GM21390 (cell line): ENCODE measurements around the gene COL13A1.

Source experiments
- ATAC-seq: cut with Tn5 transposase; IDR thresholded peaks from one replicate; pipeline ENCODE4 v1.9.1; 2021; ENCODE audit not compliant: unreplicated experiment

The COL13A1 gene

GRCh38 chr10:69902835-69903535 lies 101.3 kb downstream of the COL13A1 start:
- no peak for ATAC-seq

- ATAC-seq, result no peak
Measured at GRCh38 chr10:69904533-69904932, 102.8 kb downstream of the COL13A1 start.

- no peak for ATAC-seq
Measured at GRCh38 chr10:69906425-69906824, 104.7 kb downstream of the COL13A1 start.

GRCh38 chr10:69907517-69907916 lies 105.8 kb downstream of the COL13A1 start:
- no peak for ATAC-seq

- ATAC-seq, result no peak
Measured at GRCh38 chr10:69908124-69908523, 106.4 kb downstream of the COL13A1 start.

GRCh38 chr10:69910561-69910960 lies 108.9 kb downstream of the COL13A1 start:
- no peak for ATAC-seq

GRCh38 chr10:69911613-69912528 lies 110.2 kb downstream of the COL13A1 start:
- no peak for ATAC-seq

GRCh38 chr10:69912589-69912988 lies 110.9 kb downstream of the COL13A1 start:
- no peak for ATAC-seq

GRCh38 chr10:69913606-69914382 lies 112.1 kb downstream of the COL13A1 start:
- no peak for ATAC-seq

- ATAC-seq, result no peak
Measured at GRCh38 chr10:69914398-69915214, 112.9 kb downstream of the COL13A1 start.

GRCh38 chr10:69915215-69915560 lies 113.5 kb downstream of the COL13A1 start:
- no peak for ATAC-seq

- no peak for ATAC-seq
Measured at GRCh38 chr10:69916118-69916517, 114.4 kb downstream of the COL13A1 start.

GRCh38 chr10:69918036-69918435 lies 116.3 kb downstream of the COL13A1 start:
- no peak for ATAC-seq

- no peak for ATAC-seq
Measured at GRCh38 chr10:69919250-69919649, 117.5 kb downstream of the COL13A1 start.

- ATAC-seq, result no peak
Measured at GRCh38 chr10:69925111-69925510, 123.4 kb downstream of the COL13A1 start.

GRCh38 chr10:69928339-69928738 lies 126.6 kb downstream of the COL13A1 start:
- ATAC-seq, result no peak

- no peak for ATAC-seq
Measured at GRCh38 chr10:69929575-69929974, 127.9 kb downstream of the COL13A1 start.

- no peak for ATAC-seq
Measured at GRCh38 chr10:69934768-69935167, 133.1 kb downstream of the COL13A1 start.

- ATAC-seq, result no peak
Measured at GRCh38 chr10:69936091-69936490, 134.4 kb downstream of the COL13A1 start.

GRCh38 chr10:69938541-69938991 lies 136.9 kb downstream of the COL13A1 start:
- ATAC-seq, result no peak

GRCh38 chr10:69939061-69939460 lies 137.4 kb downstream of the COL13A1 start:
- no peak for ATAC-seq
